ENCODE data around the gene PNPO. TPM values are rescaled to one million over a fixed set of nuclear protein-coding genes. Genes with fewer than 3 reads are reported as not detected.

The PNPO gene
- total and polyA plus RNA-seq, 2 of the 13 experiments (the other 11 are each of a cell fraction or from before 2014, with no cell fraction given), result 47.9 to 63.3 TPM

- TF ChIP-seq MTA3 (CRISPR knock-in tag; IDR thresholded peaks at IDR 0.05) (no peak), RFX1 (IDR thresholded peaks at IDR 0.05) (no peak), SMC3 (IDR thresholded peaks at IDR 0.05; ENCODE audit: low read length) (no peak), MBD4 (IDR thresholded peaks at IDR 0.05; ENCODE audit: borderline replicate concordance, low read length) (no peak), ZNF350 (CRISPR knock-in tag; IDR thresholded peaks at IDR 0.05; ENCODE audit: borderline replicate concordance, low read depth) (peak; percentile 93), ZNF792 (CRISPR knock-in tag; IDR thresholded peaks at IDR 0.05) (peak; percentile 96), KDM2A (CRISPR knock-in tag; IDR thresholded peaks at IDR 0.05; ENCODE audit: borderline replicate concordance, low read depth) (peak; percentile 81; the same call in 1 of the 2 replicates), IRF1 (CRISPR knock-in tag; IDR thresholded peaks at IDR 0.05; ENCODE audit: low read depth) (no peak), PHF21A (CRISPR knock-in tag; IDR thresholded peaks at IDR 0.05) (peak; percentile 98), IKZF4 (CRISPR knock-in tag; IDR thresholded peaks at IDR 0.05; ENCODE audit: borderline replicate concordance, low read depth, not compliant biosample characterization) (no peak), TFDP1 (CRISPR knock-in tag; IDR thresholded peaks at IDR 0.05; ENCODE audit: borderline replicate concordance) (peak; percentile 98), ZNF558 (CRISPR knock-in tag; IDR thresholded peaks at IDR 0.05; ENCODE audit: borderline replicate concordance) (peak; percentile 94; the same call in 1 of the 2 replicates), NRL (CRISPR knock-in tag; IDR thresholded peaks at IDR 0.05; ENCODE audit: borderline replicate concordance) (peak; percentile 99), XRCC5 (optimal IDR thresholded peaks at IDR 0.05; ENCODE audit: low read length) (peak; percentile 97), ZXDC (CRISPR knock-in tag; IDR thresholded peaks at IDR 0.05) (peak; percentile 80; the same call in 1 of the 2 replicates), ZBTB1 (CRISPR knock-in tag; IDR thresholded peaks at IDR 0.05; ENCODE audit: borderline replicate concordance) (no peak), TARDBP (CRISPR knock-in tag; IDR thresholded peaks at IDR 0.05) (peak; percentile 91), EED (CRISPR knock-in tag; IDR thresholded peaks at IDR 0.05) (peak; percentile 19; the same call in 1 of the 2 replicates), ZNF18 (CRISPR knock-in tag; IDR thresholded peaks at IDR 0.05; ENCODE audit: insufficient replicate concordance) (peak; percentile 79), SP2 (CRISPR knock-in tag; IDR thresholded peaks at IDR 0.05) (peak; percentile 93), TGIF2 (CRISPR knock-in tag; IDR thresholded peaks at IDR 0.05) (peak; percentile 82)
Observed at GRCh38 chr17:47941246-47942095, at the start of gene PNPO (continued).
